ENCODE data around the gene MGST1.
"Not testable (repeated sequence)": the region's sequence is repeated elsewhere in the genome, so short reads cannot be mapped to it uniquely, and the experiment has no call there.

MGST1 gene

DNA sequence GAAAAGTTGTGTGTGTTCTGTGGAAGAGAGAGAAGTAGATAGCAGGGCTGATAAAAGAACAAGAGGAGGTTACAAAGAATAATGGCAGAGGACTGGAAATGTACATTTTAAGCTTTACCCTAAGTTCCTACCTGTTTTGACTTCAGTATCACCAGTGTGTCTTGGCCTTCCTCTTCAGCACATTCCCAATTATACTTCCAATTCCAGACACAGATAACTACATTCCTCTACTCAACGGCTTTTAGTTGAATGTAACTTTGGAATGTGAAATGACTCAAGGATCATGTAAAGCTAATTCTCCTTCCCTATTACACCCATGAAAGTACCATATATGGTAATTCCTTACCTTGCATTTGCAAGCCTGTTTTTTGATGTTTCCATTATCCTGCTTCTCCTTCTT is 5.0 kb downstream of the MGST1 start:
- no peak for DNase-seq (ENCODE audit: low spot score)

DNA sequence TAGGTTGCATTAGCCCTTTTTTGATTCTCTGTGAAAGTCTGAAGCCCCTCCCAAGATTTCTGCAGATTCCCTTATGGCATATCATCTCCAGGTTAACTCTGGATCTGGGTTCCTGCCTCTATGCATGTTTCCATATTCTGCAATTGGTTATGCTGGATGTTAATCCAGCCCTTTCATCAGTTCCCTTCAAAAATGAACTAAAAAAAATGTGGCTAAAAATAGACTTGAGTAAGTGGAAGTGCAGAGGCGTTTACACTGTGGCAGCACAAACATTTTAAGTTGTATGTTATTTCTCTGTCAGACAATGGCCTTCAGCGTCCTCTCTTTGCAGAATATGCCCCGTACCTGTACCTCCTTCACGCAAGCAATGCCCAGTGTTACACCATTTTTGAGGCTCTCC is 11.4 kb downstream of the MGST1 start:
- no peak for DNase-seq (ENCODE audit: low spot score)

DNA sequence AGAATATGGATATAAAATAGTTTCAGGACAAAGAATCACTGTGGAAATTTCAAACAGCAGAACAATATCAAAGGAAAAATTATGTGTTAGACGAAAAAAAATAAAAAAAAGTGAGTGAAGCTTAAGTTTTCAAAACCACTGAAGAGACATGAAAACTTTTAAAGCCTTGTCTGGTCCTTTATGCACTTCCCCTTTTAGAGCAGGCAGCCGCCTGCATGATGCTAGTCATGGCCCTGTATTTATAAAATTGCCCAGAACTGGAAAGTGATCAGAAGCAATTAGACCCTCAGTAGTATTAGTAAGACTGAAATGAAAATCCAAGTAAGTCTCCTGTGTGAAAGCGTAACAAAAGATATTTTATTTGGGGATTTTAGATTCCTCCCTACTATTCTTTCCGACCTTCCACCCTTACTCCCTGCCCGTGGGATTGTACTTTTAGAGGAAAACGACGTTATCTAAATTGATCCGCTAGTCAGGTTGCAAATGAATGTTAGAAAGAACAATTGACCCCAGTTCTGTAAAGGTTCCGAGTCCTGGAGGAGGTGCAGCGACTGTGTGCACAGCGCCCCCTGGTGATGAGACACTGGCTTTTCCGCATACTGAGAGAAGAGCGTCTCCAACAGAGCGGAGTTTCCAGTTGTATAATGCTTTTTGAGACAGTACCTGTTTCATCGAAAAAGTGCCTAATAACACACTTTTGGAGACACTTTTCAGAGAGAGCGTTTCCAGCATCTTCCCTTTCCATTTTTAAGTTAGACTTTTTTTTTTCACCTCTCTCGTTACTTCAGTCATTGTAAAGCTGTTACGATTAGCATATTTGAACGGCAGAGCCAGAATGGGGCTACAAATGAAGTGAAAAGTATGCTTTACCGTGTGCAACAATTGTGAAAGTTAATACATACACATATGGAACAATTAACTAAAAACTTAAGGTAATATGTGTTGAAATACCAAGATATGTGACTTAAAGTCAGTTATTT is 12.4 kb downstream of the MGST1 start:
- DNase-seq (ENCODE audit: low spot score) = peak; percentile 56

DNA sequence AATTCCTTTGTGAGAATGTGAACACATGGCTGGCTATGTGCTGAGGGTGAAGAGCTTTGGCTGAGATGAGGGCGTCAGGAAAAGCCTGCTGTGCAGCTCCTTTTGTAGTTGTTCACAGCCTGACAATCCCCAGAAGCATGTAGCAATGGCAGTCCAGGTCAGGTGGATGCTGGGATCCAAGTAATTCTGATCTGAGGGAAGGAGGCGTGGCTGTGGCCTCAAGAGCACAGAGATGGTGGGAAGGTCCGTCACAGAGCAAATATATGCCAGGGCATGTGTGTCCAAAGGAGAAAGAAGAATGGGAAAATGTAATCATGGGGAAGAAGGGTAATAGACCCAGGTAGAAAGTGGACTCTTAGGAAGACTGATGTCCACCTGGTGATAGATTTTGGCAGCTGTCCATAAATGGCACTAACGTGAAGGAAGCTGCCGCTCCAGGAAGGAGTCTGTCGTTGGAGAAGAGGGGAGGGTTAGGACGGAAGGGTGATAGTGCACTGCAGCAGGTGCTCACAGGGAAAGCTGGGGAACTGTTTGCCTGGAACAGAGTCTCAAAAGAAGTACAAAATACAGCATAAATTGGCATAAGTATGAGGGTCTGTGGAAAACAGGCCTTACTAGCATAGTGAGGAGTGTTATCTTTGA is 13.8 kb downstream of the MGST1 start:
- no peak for DNase-seq (ENCODE audit: low spot score)

DNA sequence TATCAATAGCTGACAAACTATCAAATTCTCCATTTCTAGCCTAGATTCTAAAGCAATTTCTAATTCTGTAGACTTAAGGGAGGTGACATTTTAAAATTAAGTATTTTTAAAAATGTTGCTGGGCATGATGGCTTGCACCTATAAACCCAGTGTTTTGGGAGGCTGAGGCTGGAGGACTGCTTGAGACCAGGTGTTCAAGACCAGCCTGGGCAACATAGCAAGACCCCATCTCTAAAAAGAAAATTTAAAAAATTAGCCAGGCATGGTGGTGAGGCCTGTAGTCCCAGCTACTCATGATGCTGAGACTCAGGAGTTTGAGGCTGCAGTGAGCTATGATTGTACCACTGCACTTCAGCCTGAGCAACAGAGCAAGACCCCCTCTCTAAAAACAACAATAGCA is 15.1 kb downstream of the MGST1 start:
- no peak for DNase-seq (ENCODE audit: low spot score)

DNA sequence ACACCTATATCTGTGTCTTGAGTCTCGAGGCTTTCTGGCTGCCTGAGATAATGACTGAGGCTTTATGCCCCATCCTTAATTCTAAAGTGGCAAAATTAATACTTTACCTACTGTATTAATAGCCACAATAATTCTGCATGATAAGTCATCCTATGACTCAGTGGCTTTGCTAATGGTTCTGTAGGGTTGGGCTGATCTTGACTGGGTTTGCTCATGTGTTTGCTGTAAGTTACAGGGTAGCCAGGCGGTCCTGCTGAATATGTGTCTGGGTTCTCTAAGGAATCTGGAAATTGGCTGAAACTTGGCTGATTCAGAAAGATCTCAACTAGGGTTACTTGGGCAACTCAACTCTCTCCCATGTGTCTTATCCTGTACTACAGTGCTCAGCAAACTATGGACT is 21.7 kb downstream of the MGST1 start:
- no peak for DNase-seq (ENCODE audit: low spot score)

DNA sequence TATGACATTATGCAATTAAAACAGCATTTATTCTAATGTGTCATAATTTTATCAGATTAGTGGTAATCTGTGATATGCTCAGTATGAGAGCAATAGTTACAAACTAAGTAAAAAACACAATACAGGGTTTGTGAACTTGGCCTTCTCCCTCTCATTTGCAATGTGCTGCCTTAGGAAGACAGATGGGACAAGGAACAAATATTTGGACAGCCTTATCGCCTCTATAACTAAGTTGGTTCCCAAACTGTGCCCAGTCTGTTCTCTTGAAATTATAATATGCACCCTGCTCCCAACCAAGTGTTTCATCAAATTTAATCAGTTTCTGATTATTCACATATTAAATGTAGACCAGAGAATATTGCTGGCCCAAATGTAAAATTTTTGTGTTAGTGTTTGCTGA is 22.7 kb downstream of the MGST1 start:
- no peak for DNase-seq (ENCODE audit: low spot score)

DNA sequence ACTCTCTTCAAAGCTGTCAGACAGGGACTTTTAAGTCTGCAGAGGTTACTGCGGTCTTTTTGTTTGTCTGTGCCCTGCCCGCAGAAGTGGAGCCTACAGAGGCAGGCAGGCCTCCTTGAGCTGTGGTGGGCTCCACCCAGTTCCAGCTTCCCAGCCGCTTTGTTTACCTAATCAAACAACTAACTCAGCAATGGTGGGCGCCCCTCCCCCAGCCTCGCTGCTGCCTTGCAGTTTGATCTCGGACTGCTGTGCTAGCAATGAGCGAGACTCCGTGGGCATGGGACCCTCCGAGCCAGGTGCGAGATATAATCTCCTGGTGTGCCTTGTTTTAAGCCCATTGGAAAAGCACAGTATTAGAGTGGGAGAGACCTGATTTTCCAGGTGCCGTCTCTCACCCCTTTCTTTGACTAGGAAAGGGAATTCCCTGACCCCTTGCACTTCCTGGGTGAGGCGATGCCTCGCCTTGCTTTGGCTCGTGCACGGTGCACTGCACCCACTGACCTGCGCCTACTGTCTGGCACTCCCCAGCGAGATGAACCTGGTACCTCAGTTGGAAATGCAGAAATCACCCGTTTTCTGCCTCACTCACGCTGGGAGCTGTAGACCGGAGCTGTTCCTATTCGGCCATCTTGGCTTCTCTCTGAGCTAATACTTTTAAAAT is 35.3 kb downstream of the MGST1 start:
- DNase-seq (ENCODE audit: low spot score) = not testable (repeated sequence)

DNA sequence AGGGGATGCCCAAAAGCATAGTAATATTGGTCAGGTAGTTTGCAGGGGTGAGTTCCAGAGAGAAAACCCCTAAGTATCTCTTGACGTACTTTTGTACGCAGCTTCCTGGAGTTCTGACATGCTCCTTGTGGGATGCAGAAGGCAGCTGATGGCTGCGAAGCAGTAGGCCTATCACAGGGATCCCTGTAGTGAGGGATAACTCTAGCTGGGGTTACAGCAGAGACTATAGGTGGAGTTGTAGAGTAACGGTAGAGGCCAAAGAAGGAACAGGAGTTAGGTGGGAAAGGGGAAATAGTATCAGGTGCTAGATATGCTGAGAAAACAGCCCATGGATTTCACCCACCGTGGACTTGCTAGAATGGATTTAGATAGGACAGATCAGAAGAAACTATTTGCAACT is 37.3 kb downstream of the MGST1 start:
- DNase-seq (ENCODE audit: low spot score) = no peak

DNA sequence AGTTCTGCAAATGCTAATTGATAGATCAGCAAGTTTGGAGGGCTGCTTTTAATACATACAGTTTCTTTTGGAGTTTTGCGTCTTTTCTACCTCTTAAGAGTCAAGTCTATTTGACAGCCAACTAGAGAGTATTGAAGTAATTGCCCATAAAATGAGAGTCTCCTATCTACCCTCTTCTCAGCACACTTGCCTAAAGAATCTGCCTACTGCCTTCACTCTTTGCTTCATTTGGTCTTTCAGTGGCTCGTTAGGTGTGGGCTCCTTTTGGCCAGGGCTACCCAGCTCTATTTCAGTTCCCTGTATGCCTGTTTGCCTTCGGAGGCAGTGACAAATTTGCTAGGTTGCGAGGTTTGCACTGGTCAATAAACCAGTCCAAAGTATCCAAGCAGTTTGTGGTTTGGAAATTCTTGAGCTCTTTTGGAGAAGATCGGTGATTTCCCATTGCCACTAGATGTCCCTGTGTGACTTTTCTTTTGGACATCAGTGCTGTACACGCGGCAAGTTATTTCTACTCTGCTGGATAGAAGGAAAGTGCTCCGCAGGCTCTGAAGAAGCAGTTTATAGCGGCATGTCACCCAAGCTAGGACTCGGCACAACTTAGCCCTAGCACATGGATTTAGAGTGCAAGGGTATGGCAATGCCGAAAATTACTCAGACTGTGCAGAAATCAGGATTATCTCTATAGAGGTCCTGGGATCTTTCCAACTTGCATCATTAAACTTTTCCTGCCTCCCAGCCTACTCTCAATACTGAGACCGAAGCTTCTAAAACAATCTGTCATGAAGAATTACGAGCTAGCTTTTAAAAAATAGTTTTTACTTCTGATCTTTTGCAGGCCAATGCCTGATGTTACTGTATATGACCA is 38.6 kb downstream of the MGST1 start:
- DNase-seq (ENCODE audit: low spot score) = no peak

DNA sequence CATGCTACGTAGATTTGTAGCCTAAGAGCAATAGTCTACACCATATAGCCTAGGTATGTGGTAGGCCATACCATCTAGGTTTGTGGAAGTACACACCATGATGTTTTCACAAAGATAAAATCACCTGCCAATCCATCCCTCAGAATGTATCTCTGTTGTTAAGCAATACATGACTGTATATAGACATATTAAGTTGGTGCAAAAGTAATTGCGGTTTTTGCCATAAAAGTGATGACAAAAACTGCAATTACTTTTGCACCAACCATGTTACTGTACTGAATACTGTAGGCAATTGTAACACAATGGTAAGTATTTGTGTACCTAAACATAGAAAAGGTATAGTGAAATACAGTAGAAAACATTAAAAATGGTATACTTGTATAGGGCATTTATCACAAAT is 40.5 kb downstream of the MGST1 start:
- no peak for DNase-seq (ENCODE audit: low spot score)

DNA sequence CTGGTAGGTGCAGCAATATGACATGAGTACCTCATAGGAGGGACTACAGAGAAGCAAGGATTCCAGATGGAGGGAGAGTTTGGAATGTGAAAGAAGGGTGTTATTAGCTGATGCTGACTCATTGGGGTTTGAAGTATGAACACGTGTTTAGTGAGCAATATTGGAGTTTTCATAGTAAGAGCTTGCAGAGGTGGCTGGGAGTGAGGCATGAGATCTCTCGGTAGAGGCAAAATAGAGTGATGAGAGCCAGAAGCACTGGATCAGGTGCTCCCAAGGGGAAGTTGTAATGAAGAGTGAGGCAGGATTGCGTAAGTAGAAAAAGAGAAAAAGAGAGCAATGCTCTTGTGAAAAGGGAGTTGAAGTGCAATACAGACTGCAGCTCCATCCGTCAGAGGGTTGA is 42.1 kb downstream of the MGST1 start:
- no peak for DNase-seq (ENCODE audit: low spot score)

DNA sequence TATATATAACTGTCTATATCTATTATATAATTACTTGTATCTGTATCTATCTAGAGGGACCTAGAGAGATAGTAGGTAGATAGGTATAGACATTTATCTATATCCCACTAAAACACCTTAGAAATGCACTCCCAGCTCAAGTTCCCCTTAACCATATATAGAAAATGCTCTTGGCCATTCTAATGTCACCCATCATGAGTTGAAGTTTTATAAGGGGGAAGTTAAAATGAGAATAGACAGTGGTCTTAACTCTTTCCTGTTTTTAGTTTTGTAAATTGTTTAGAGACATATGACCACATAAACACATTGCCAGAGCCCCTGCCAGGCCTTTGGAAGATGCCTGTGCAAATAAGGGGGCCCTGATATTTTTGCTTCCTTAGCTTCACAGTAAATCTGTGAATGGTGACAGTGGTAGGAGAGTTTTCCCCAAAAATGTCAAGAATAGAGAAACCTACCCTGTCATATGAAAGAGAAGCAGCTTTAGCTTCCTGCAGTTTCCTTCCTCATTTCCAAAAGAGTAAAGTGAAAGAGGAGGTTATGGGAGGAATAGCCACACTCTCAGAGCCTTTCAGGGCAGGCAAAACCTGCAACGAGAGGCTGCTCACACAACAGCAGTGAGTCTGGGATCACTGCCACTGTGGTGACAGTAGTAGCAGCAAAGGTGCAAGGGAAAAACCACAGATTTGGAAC is 45.5 kb downstream of the MGST1 start:
- DNase-seq (ENCODE audit: low spot score) = no peak

DNA sequence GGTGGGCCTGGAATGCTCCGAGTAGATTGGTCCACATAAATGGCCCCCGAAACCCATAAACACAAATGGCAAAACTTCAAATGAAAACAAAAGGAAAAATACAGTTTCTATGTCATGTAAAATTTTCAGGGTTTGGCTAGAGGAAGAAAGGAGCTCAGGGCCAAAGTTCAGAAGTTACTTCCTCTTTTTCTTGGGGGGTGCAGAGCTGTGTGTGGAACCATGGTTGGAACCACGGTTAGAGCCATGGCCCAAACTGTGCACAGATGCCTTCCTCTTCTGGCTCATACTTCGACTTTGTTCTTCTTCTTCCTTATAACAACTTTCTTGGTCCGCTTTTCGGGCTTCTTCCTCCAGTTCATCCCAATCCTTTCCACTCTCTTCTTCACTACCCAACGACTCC is 51.7 kb downstream of the MGST1 start:
- no peak for DNase-seq (ENCODE audit: low spot score)

DNA sequence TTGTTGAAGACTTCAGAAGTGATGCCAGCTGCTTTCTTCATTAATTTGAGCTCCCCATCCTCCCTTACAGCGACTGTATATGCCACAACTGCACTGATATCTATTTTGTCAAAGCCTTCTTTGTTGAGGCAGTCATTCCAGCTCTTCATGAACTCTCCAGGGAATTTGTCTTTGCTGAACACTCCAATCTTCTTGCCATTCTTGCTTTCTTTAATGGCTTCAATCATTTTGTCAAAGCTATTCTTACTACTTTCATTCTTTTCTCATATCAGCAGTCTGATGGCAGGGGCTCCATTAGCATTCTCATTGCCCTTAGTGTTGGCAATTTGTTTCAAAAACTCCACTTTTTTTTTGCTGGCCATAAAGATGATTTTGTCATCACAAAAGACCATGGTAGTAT is 54.4 kb downstream of the MGST1 start:
- not testable (repeated sequence) for DNase-seq (ENCODE audit: low spot score)

DNA sequence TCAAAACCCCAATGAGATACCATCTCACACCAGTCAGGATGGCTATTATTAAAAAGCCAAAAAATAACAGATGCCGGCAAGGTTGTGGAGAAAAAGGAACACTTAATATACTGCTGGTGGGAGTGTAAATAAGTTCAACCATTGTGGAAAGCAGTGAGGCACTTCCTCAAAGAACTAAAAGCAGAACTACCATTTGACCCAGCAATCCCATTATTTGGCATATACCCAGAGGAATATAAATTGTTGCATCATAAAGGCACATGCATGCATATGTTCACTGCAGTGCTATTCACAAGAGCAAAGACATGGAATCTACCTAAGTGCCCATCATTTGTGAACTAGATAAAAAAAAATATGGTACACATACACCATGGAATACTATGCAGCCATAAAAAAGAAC is 59.9 kb downstream of the MGST1 start:
- DNase-seq (ENCODE audit: low spot score) = no peak
